PC-3 (cell line): ENCODE results near the gene C6orf47.

Experiments
- EZH2phosphoT487 ChIP-seq: fragments of 300-600 bp; sonication (generic); IDR thresholded peaks from 2 replicates; pipeline ENCODE4 v1.6.1; 2018; ENCODE audit warnings: mild to moderate bottlenecking, antibody characterized with exemption, low read length, borderline replicate concordance
- TF ChIP-seq, protein P1 (sequence below): fragments of 300-600 bp; sonication (generic); conservative IDR thresholded peaks from 2 replicates; pipeline ENCODE4 v1.5.1; 2017; ENCODE audit warnings: antibody characterized with exemption, low read depth, mild to moderate bottlenecking, low read length

DNA sequence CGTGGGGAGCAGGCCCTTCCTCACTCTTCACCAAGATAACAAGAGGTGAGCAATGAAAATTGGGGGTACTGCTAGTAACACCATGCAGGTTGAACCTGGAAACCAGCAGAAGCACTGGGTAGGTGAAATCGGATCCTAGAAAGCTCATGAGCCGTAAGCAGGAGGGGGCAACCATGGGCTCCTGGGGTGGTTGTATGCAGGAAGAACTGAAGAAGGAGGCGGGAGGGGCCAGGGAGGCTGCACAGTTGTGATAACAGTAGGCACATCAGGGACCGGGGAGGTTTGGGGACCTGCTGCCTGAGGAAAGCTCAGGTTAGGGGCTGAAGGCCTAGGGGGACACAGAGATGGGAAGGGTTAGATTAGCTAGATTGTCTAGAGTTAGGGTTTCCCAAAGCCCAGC lies 25.9 kb upstream of the C6orf47 start:
- TF ChIP-seq, protein P1, sequence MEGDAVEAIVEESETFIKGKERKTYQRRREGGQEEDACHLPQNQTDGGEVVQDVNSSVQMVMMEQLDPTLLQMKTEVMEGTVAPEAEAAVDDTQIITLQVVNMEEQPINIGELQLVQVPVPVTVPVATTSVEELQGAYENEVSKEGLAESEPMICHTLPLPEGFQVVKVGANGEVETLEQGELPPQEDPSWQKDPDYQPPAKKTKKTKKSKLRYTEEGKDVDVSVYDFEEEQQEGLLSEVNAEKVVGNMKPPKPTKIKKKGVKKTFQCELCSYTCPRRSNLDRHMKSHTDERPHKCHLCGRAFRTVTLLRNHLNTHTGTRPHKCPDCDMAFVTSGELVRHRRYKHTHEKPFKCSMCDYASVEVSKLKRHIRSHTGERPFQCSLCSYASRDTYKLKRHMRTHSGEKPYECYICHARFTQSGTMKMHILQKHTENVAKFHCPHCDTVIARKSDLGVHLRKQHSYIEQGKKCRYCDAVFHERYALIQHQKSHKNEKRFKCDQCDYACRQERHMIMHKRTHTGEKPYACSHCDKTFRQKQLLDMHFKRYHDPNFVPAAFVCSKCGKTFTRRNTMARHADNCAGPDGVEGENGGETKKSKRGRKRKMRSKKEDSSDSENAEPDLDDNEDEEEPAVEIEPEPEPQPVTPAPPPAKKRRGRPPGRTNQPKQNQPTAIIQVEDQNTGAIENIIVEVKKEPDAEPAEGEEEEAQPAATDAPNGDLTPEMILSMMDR: no peak
- TF ChIP-seq EZH2phosphoT487: no peak
